RPMI8226 (cell line): ENCODE results near the gene RETN.

ENCODE experiments used
- DNase-seq: peaks from one replicate; pipeline ENCODE4 v3.0.0-alpha.2; 2015

Gene RETN

DNA sequence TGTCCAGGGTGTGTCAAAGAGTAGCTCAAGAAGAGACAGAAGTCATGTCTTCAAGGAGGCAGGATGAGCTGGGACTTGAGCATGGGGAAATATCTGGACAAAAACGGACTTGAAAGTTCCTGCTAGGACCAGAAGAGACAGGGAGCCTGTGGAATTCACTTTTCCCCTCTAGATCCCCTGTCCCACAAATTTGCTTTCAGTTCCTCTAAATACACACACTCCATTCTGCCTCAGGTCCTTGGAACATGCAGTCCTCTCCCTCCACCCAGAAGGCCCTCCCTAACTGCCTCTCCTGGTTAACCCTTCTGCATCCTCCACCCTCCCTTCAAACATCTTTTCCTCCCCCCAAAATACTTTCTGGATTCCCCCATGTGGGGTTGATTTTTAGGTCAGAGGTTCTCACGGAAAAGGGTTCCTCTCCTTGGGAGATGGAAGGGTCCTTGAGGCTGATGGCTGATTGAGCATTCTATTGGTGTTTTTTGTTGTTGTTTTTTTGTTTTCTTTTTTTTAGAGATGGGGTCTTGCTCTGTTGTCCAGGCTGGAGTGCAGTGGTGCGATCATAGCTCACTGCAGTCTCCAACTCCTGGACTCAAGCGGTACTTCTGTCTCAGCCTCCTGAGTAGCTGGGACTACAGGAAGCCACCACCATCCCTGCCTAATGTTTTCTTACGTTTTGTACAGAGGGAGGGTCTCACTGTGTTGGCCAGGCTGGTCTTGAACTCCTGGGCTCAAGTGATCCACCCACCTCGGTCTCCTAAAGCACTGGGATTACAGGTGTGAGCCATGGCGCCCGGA lies 6.9 kb upstream of the RETN start:
- DNase-seq = no peak

DNA sequence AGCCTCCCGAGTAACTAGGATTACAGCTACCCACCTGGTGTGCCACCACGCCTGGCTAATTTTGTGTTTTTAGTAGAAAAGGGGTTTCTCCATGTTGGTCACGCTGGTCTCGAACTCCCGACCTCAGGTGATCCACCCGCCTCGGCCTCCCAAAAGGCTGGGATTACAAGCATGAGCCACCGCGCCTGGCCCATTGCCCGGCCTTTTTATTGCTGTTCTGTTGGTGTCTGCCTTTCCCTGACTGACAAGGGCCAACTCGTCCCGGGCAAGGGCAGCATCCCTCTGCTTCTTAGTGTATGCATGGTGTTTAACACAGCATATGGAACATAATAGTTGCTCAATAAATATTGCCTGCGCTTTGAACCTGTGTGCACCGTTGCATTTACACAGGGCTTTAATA lies 6.2 kb upstream of the RETN start:
- DNase-seq = no peak

DNA sequence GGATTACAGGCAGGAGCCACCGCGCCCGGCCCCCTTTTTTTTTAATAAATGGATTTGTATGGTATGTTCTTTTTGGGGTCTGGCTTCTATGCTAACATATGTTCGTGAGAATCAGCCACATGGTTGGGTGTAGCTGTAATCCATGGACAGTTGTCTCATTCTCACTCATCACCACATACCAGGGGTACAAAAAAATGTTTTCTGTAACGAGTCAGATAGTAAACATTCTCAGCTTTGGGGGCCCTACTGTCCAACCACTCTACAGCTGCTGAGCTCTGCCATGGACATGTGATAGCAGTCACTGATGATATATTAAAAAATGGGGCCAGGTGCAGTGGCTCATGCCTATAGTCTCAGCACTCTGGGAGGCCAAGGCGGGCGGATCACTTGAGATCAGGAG lies 5.1 kb upstream of the RETN start:
- DNase-seq = no peak

DNA sequence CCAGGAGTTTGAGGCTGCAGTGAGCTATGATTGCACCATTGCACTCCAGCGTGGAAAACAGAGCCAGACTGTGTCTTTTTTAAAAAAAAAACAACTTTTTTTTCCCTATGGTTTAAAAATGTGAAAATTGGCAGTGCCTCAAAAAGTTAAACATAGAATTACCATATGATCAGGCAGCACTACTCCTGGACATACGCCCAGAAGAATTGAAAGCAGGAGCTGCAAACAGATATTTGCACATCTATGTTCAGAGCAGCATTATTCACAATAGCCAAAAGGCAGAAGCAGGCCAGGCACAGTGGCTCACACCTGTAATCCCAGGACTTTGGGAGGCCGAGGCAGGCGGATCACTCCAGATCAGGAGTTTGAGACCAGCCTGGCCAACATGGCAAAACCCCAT lies 3.8 kb upstream of the RETN start:
- DNase-seq = peak; percentile 89

DNA sequence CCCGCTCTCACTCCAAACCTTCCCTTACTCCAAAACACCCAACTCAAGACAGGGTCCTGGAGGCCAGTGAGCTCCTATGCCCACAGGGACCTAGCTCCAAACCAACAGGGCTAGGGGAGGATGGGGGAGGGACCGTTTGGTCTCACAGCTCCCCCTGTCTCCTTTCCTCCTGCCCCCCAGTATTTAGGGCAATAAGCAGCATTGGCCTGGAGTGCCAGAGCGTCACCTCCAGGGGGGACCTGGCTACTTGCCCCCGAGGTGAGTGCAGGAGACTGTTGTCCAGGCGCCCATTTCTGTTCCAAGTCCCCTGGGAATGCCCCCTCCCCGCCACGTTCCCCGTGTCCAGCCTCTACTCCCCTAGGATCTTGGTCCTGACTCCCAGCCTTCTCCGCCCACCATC lies 792 bp downstream of the RETN start:
- no peak for DNase-seq

DNA sequence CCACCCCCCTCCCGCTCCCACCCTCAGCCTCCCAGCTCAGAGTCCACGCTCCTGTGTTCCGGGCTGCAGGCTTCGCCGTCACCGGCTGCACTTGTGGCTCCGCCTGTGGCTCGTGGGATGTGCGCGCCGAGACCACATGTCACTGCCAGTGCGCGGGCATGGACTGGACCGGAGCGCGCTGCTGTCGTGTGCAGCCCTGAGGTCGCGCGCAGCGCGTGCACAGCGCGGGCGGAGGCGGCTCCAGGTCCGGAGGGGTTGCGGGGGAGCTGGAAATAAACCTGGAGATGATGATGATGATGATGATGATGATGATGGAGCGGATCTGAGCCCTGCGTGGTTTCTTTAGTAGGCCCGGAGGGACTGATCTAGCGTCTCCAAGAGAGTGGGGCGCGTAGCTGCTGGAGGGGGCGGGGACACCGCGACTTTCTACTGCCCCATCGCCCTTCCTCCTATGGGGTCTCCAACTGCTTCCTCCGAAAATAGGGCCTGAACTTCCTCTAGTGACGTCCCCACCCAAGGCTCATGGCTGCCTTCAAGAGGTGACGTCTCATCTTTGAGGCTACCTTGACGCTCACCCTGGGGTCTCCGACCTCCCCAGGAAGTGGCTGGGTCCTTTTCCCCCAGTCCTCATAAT lies 1.4 kb downstream of the RETN start:
- DNase-seq = peak; percentile 60

DNA sequence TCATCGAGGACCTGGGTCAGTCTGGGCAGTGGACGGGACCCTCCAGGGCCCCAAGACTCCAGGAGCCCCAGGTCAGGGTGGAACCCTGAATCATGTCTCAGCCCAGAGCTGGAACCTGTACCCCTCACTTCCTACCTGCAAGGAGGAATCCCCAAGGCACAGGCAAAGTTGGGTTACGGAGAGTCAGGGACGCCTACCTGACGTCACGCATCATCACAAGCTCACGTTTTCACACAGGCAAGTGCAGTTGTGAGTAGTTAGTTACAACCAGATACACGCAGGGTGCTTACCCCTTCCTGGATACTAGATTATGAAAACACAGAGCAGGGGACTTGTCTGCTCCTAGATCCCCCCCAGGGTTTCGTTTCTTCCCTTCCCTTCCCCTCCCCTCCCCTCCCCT lies 1.9 kb downstream of the RETN start:
- no peak for DNase-seq

DNA sequence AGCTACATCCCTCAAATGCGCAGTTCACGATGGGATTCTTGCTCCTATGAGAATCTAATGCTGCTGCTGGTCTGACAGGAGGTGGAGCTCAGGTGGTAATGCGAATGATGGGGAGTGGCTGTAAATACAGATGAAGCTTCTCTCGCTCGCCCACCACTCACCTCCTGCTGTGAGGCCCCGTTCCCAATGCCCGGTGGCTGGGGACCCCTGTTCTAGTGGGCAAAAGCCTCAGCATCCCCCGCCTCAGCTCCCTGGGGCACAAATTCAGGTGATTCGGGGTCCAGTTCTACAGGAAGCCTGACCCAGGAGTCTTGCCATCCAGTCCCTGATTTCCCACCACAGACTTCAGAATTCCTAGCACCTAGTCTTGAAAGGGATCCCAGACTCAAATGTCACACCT lies 3.7 kb downstream of the RETN start:
- no peak for DNase-seq

DNA sequence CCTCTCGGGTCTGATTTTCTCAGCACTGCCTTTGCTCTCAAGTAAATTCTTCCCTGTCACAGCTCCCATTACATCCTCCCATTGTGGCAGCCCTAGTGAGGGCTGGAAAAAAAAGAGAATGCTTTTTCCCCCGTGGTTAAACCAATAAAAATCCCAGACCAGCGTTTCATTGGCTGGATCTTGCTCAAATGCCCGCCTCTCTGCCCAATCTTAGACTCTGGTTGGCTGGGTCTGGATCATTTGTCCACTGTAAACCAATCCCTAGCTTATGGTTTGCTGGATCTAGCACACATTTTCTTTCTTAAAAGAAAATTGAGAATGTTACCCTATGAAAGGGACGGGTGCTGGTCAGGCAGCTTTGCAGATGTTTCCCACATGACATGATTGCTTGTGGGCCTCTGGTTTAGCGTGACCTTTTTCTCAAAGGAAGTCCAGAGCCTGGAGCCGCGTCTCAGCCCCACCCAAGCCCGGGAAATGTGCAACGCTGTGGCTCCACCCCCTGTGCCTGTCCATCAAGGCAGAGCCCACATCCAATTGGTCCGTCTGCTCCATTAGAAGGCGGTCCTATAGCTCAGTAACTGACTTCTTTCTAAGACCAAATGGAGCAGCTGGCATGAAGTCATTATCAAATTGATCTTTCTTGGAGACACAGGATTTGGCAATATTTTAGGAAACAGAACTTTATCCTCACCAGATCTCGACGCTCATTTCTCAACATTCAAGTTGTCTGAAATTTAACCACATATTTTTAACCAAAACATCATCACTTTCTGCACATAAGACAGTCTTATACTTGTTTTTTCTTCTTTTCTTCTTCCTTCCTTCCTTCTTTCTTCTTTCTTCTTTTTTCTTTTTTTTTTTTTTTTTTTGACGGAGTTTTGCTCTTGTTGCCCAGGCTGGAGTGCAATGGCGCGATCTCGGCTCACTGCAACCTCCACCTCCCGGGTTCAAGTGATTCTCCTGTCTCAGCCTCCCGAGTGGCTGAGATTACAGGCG lies 5.5 kb downstream of the RETN start:
- peak; percentile 89 for DNase-seq

DNA sequence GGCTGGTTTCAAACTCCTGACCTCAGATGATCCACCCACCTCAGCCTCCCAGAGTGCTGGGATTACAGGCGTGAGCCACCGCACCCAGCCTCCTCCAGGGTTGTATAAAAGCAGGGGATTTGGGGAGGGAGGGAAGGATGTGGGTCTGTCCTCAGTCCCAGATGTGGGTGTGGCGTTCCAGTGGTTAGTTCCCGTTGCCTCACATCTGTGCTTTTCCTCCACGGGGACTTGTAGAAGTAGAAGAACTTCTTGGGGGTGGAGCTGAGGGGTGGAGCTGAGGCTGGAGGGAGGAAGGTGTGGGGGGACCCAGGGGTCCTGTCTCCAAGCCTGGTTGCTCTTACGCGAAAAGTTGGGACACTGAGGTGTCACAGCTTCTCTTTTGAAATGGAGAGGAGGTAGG lies 7.5 kb downstream of the RETN start:
- no peak for DNase-seq

DNA sequence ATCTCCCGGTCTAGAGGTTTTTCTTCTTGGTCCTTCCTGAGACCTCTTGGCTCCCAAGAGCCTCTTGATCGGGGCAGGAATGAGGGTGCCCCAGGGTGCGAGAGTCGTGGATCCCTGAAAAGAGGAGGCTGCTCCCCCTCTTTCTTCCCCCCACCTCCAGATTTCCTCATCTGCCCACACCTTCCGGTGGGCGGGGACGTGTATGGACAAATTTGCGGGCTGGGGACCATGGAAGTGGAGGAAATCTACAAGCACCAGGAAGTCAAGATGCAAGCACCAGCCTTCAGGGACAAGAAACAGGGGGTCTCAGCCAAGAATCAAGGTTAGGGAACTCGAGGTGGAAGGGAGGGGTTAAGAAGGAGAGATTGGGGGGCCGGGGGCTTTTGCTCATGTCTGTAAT lies 8.0 kb downstream of the RETN start, which contains the start of gene MCEMP1:
Gene MCEMP1, plus strand, starts transcription at position 237 of the 400 bp plus-strand sequence. Its CDS starts 31 bp downstream, at position 268.
- no peak for DNase-seq

DNA sequence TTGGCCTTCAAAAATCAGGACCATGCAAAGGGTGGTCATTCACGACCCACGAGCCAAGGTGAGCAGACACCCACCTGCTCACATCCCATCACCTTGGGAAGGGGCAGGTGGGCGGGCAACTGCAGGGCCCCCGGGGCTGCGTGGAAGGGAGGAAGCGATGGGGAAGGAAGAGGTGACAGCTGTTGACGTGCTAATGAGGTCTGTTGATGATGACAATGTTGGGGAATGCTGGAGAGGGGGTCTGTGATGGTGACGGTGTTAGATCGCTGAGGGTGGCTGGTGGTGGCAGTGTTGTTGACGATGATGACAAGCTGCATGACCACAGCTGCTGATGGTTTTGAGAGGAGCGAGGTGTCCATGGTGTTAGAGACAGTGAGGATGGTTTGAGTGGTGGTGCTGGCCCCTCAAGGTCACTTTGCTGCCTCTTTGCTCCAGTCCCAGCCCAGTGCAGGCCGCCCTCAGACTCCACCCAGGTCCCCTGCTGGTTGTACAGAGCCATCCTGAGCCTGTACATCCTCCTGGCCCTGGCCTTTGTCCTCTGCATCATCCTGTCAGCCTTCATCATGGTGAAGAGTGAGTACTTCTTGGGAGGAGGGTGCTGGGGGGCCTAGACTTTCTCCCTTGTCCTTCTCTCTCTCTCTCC lies 8.9 kb downstream of the RETN start:
- no peak for DNase-seq

DNA sequence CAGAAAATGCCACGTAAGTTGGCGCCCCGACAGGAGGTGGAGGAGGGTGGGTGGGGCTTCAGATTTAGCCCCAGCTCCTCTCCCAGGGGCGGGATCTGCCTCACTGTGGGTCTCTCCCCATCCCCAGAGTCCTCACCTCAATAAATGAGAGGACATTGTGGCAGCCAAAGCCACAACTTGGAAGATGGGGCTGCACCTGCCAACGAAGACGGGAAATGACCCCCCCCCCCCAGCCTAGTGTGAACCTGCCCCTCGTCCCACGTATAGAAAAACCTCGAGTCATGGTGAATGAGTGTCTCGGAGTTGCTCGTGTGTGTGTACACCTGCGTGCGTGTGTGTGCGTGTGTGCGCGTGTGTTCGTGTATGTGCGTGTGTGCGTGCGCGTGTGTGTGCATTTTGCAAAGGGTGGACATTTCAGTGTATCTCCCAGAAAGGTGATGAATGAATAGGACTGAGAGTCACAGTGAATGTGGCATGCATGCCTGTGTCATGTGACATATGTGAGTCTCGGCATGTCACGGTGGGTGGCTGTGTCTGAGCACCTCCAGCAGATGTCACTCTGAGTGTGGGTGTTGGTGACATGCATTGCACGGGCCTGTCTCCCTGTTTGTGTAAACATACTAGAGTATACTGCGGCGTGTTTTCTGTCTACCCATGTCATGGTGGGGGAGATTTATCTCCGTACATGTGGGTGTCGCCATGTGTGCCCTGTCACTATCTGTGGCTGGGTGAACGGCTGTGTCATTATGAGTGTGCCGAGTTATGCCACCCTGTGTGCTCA lies 10.3 kb downstream of the RETN start:
- DNase-seq = peak; percentile 73

DNA sequence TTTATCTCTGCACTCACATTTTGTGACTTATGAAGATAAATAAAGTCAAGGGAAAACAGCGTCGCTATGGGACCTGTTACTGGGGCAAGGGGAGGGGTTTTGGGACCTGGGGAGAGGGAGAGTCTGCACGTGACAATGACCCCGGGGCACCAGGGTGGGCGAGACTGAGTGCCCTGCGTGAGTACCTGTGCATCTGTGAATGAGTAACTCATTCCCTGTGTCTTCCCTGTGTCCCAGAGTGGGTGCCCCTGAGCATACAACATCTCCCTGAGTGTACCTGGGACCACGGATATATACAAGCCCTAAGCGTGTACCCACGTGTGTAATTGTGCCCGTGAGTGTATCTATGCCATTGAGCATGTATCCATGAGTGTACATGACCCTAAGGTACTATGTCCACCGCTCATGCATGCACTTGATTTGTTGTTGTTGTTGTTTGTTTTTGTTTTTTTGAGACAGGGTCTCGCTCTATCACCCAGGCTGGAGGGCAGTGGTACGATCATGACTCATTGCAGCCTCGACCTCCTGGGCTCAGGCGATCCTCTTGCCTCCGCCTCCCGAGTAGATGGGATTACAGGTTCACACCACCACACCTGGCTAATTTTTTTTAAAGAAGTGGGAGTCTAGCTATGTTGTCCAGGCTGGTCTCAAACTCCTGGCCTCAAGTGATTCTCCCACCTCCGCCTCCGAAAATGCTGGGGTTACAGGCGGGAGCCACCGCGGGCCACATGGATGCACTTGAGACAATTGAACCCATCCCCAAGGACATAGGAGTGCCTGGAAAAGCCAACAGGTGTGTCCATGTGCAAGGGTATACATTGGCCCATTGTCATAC lies 11.1 kb downstream of the RETN start:
- no peak for DNase-seq

DNA sequence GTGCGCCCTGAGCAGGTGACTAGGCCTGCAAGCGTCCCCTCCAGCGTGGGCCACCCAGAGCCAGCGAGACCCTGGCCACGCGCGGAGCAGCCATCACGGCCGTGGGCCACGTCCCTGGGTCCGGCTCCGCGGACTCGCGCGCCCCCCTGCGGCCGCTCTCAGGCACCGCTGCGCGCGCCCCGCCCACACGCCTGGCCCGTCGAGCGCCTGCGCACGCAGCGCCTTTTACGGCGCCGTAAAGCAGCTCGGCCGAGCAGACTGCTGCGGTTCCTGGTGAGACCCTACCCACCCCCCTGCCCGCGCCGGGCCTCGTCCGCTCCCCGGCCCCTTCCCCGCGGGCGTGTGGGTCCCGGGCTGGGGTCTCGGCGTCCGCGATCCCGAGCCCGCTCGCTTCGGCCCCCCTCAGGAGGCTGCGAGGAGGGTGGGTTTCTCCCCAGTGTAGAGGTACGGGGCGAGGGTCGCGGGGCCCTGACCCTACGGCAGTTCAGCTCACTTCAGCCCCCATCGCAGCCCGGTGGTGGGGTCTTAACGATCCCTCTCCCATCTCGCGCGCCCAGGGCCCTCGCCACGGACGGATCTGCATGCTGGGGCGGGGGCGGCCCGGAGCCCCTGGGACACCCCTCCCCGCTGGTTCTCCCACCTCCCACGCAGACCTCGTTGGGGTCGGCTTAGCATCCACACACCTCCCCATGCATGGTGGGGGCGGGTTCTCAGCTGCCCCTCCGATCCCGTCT lies 11.9 kb downstream of the RETN start, which contains the start of gene TRAPPC5:
Gene TRAPPC5, plus strand, starts transcription at position 228 of the 734 bp plus-strand sequence. CDS start 1,421 bp downstream, outside the sequence.
- DNase-seq = peak; percentile 92

DNA sequence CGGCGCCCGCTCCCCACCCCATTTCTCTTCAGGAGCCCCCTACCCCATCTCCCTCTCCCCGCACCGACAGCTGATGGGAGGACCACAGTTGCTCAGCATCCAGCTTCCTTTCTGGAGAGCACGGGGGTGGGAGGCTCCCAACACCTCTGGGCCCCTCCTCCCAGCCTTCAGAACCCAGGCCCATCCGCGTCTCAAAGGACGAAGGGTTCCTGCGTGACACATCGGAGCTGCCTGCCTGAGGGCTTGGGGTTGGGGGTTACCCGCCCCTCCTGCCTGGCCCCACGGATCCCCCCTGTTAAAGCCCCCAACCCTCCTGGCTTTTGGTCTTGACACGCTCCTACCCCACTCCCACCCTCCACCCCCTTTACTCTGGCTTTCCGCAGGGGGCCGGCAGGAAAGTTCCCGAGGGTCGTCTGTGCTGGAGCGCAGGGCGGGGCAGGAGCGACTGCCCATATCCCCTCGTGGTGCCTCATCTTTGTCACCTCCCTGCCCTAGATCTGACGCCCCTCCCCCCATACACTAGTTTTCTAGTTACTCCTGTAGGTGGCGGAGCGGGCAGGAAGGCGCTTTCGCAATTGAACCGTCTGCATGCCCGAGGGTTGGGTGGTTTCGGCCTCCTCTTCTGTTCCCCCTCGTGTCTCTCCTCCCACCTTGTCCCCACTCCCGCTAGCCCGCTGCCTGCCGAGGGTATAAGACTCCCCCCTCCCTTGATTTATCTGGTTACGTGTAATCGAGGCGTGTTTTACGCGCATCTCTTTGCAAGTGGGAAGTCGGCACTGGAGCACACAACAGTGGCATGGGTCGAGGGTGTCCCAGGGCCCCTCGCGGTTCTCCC lies 12.7 kb downstream of the RETN start:
- DNase-seq = peak; percentile 74

DNA sequence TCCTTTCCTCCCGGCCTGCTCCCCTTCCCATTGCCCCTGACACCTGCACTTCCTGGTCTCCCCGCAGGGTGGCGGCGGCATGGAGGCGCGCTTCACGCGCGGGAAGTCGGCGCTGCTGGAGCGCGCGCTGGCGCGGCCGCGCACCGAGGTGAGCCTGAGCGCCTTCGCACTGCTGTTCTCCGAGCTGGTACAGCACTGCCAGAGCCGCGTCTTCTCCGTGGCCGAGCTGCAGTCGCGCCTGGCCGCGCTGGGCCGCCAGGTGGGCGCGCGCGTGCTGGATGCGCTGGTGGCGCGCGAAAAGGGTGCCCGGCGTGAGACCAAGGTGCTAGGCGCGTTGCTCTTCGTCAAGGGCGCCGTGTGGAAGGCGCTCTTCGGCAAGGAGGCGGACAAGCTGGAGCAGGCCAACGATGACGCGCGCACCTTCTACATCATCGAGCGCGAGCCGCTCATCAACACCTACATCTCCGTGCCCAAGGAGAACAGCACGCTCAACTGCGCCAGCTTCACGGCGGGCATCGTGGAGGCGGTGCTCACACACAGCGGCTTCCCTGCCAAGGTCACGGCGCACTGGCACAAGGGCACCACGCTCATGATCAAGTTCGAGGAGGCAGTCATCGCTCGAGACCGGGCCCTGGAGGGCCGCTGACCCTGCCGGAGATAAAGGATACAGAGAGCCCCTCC lies 13.5 kb downstream of the RETN start:
- no peak for DNase-seq
